Measurements from ENCODE around the gene ZMYND8. TPM values are rescaled to one million over a fixed set of nuclear protein-coding genes. Genes with fewer than 3 reads are reported as not detected.
"Not testable (repeated sequence)": the region's sequence is repeated elsewhere in the genome, so short reads cannot be mapped to it uniquely, and the experiment has no call there.

ZMYND8 gene
- polyA plus RNA-seq, 3 donors: 1.4 to 13.8 (median 5.8) TPM

- H3K9me3 ChIP-seq (replicated peaks in 1 of 2; ENCODE audit: control insufficient read depth in 1 of 2, insufficient read depth in 1 of 2, low read length in 2 of 2): no peaks in the 10 kb centered on the region
- no peaks in the 10 kb centered on the region for H3K4me1 ChIP-seq (ENCODE audit: control insufficient read depth in 1 of 2, insufficient read depth in 2 of 2, low read length in 2 of 2)
- H3K4me1 Mint-ChIP-seq: no peaks in the 10 kb centered on the region
- H3K36me3 Mint-ChIP-seq: no peaks in the 10 kb centered on the region
- no peak overlapping the region for H3K4me2 ChIP-seq (replicated peaks; ENCODE audit: extremely low read depth, low read length, poor library complexity, severe bottlenecking)
- H3K9me3 Mint-ChIP-seq: peaks cover 0 to 2% (median 0%) of the 10 kb centered on the region in 7 donors
- no peaks in the 10 kb centered on the region for H3K79me2 ChIP-seq (ENCODE audit: insufficient read depth, low read length)
- no peak for DNase-seq
- intact Hi-C loops (cut with micrococcal nuclease): no loop called here
- H3K4me3 Mint-ChIP-seq: no peak overlapping the region
- no peak overlapping the region for H3K27ac Mint-ChIP-seq
- no peaks in the 10 kb centered on the region for H3K36me3 ChIP-seq (replicated peaks in 1 of 2; ENCODE audit: control insufficient read depth in 1 of 2, insufficient read depth in 2 of 2, low read length in 2 of 2)
- no peaks in the 10 kb centered on the region for H4K20me1 ChIP-seq (ENCODE audit: insufficient read depth, low read length)
- H3K27me3 ChIP-seq (ENCODE audit: control insufficient read depth in 2 of 2, insufficient read depth in 2 of 2, low read length in 2 of 2): no peaks in the 10 kb centered on the region
- H2AFZ ChIP-seq (ENCODE audit: insufficient read depth, low read depth, low read length, poor library complexity, severe bottlenecking): no peak overlapping the region
- H3K27me3 Mint-ChIP-seq (ENCODE audit: low read depth in 3 of 3): peaks cover 0 to 3% (median 1%) of the 10 kb centered on the region in 3 donors
- H3K4me3 ChIP-seq (replicated peaks in 1 of 3; ENCODE audit: low read depth in 2 of 3, low read length in 3 of 3): no peak overlapping the region
- H3K9ac ChIP-seq (ENCODE audit: insufficient read depth, low read length, poor library complexity, severe bottlenecking): no peak overlapping the region
- H3K27ac ChIP-seq (ENCODE audit: low read depth in 1 of 2, low read length in 2 of 2): no peak overlapping the region
- TF ChIP-seq, protein P1, sequence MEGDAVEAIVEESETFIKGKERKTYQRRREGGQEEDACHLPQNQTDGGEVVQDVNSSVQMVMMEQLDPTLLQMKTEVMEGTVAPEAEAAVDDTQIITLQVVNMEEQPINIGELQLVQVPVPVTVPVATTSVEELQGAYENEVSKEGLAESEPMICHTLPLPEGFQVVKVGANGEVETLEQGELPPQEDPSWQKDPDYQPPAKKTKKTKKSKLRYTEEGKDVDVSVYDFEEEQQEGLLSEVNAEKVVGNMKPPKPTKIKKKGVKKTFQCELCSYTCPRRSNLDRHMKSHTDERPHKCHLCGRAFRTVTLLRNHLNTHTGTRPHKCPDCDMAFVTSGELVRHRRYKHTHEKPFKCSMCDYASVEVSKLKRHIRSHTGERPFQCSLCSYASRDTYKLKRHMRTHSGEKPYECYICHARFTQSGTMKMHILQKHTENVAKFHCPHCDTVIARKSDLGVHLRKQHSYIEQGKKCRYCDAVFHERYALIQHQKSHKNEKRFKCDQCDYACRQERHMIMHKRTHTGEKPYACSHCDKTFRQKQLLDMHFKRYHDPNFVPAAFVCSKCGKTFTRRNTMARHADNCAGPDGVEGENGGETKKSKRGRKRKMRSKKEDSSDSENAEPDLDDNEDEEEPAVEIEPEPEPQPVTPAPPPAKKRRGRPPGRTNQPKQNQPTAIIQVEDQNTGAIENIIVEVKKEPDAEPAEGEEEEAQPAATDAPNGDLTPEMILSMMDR (IDR thresholded peaks at IDR 0.05): no peak
- 99% methylated on average over 7 of the region's 7 CpGs for WGBS (ENCODE audit: insufficient coverage)
Observed at GRCh38 chr20:47368301-47368700, 11.8 kb upstream of the ZMYND8 start.

GRCh38 chr20:47366301-47366700 is 9.8 kb upstream of the ZMYND8 start:
- H2AFZ ChIP-seq (ENCODE audit: insufficient read depth, low read depth, low read length, poor library complexity, severe bottlenecking); H3K36me3 Mint-ChIP-seq; H3K4me3 Mint-ChIP-seq; H3K9ac ChIP-seq (ENCODE audit: insufficient read depth, low read length, poor library complexity, severe bottlenecking); H3K9me3 ChIP-seq (replicated peaks in 1 of 2; ENCODE audit: control insufficient read depth in 1 of 2, insufficient read depth in 1 of 2, low read length in 2 of 2); H4K20me1 ChIP-seq (ENCODE audit: insufficient read depth, low read length); H3K4me2 ChIP-seq (replicated peaks; ENCODE audit: extremely low read depth, low read length, poor library complexity, severe bottlenecking); H3K4me3 ChIP-seq (replicated peaks in 1 of 3; ENCODE audit: low read depth in 2 of 3, low read length in 3 of 3); DNase-seq; H3K79me2 ChIP-seq (ENCODE audit: insufficient read depth, low read length); H3K9me3 Mint-ChIP-seq; intact Hi-C loops (cut with micrococcal nuclease); H3K27me3 Mint-ChIP-seq (ENCODE audit: low read depth in 3 of 3); H3K27me3 ChIP-seq (ENCODE audit: control insufficient read depth in 2 of 2, insufficient read depth in 2 of 2, low read length in 2 of 2); H3K27ac Mint-ChIP-seq; H3K27ac ChIP-seq (ENCODE audit: low read depth in 1 of 2, low read length in 2 of 2); H3K36me3 ChIP-seq (replicated peaks in 1 of 2; ENCODE audit: control insufficient read depth in 1 of 2, insufficient read depth in 2 of 2, low read length in 2 of 2): not testable (repeated sequence)
- H3K4me1 Mint-ChIP-seq: peaks cover 13% of the 10 kb centered on the region
- 98% methylated on average over 8 of the region's 11 CpGs for WGBS (ENCODE audit: insufficient coverage)
- H3K4me1 ChIP-seq (ENCODE audit: control insufficient read depth in 1 of 2, insufficient read depth in 2 of 2, low read length in 2 of 2): peaks cover 10 to 11% of the 10 kb centered on the region in 2 donors

All from CD14-positive monocyte (primary cell).